ENCODE results near the gene DYSF.

- TF ChIP-seq CTCF (IDR thresholded peaks at IDR 0.05): no peak
- no peak for TF ChIP-seq ZFX (IDR thresholded peaks at IDR 0.05; ENCODE audit: borderline replicate concordance)
Observed at GRCh38 chr2:71682341-71682740, 229.0 kb downstream of the DYSF start.

All from 22Rv1 (cell line).